Measurements from ENCODE around the gene PRICKLE2.

DNA sequence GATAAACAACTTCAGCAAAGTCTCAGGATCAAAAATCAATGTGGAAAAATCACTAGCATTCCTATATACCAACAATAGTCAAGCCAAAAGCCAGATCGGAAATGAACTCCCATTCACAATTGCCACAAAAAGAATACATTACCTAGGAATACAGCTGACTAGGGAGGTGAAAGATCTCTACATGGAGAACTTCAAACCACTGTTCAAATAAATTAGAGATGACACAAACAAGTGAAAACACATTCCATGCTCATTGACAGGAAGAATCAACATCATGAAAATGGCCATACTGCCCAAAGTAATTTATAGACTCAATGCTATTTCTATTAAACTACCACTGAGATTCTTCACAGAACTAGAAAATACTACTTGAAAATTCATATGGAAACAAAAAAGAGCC lies 107.8 kb downstream of the PRICKLE2 start:
- TF ChIP-seq, protein P1, sequence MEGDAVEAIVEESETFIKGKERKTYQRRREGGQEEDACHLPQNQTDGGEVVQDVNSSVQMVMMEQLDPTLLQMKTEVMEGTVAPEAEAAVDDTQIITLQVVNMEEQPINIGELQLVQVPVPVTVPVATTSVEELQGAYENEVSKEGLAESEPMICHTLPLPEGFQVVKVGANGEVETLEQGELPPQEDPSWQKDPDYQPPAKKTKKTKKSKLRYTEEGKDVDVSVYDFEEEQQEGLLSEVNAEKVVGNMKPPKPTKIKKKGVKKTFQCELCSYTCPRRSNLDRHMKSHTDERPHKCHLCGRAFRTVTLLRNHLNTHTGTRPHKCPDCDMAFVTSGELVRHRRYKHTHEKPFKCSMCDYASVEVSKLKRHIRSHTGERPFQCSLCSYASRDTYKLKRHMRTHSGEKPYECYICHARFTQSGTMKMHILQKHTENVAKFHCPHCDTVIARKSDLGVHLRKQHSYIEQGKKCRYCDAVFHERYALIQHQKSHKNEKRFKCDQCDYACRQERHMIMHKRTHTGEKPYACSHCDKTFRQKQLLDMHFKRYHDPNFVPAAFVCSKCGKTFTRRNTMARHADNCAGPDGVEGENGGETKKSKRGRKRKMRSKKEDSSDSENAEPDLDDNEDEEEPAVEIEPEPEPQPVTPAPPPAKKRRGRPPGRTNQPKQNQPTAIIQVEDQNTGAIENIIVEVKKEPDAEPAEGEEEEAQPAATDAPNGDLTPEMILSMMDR (IDR thresholded peaks at IDR 0.05), result no peak
- TF ChIP-seq TCF7L2 (IDR thresholded peaks at IDR 0.05; ENCODE audit: low read depth, low read length), result no peak
- TF ChIP-seq, protein P2, sequence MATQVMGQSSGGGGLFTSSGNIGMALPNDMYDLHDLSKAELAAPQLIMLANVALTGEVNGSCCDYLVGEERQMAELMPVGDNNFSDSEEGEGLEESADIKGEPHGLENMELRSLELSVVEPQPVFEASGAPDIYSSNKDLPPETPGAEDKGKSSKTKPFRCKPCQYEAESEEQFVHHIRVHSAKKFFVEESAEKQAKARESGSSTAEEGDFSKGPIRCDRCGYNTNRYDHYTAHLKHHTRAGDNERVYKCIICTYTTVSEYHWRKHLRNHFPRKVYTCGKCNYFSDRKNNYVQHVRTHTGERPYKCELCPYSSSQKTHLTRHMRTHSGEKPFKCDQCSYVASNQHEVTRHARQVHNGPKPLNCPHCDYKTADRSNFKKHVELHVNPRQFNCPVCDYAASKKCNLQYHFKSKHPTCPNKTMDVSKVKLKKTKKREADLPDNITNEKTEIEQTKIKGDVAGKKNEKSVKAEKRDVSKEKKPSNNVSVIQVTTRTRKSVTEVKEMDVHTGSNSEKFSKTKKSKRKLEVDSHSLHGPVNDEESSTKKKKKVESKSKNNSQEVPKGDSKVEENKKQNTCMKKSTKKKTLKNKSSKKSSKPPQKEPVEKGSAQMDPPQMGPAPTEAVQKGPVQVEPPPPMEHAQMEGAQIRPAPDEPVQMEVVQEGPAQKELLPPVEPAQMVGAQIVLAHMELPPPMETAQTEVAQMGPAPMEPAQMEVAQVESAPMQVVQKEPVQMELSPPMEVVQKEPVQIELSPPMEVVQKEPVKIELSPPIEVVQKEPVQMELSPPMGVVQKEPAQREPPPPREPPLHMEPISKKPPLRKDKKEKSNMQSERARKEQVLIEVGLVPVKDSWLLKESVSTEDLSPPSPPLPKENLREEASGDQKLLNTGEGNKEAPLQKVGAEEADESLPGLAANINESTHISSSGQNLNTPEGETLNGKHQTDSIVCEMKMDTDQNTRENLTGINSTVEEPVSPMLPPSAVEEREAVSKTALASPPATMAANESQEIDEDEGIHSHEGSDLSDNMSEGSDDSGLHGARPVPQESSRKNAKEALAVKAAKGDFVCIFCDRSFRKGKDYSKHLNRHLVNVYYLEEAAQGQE (IDR thresholded peaks at IDR 0.05; ENCODE audit: insufficient read depth in 1 of 2, low read depth in 2 of 2, low read length in 1 of 2), result no peak
- no peak for TF ChIP-seq POLR2AphosphoS5 (IDR thresholded peaks at IDR 0.05; ENCODE audit: low read depth, low read length)
